Umbilical cord (tissue), 2 donors: ENCODE data around the gene TSPEAR. TPM values are rescaled to one million over a fixed set of nuclear protein-coding genes. Genes with fewer than 3 reads are reported as not detected.
"Not testable (repeated sequence)": the region's sequence is repeated elsewhere in the genome, so short reads cannot be mapped to it uniquely, and the experiment has no call there.

Experiments
- DNase-seq: peaks from one replicate; pipeline ENCODE4 v3.0.0-alpha.2; 2015; ENCODE audit warnings: low spot score
- total RNA-seq: library from RNA; depleted of rRNA; stranded (reverse); fragments of >200 nt; gene quantifications from one replicate; pipeline ENCODE4 v1.2.3, GENCODE V29; 2014; ENCODE audit warnings: low replicate concordance; ENCODE audit not compliant: insufficient read depth

TSPEAR gene
- total RNA-seq, 1 donor from 2014 or later = not detected

DNA sequence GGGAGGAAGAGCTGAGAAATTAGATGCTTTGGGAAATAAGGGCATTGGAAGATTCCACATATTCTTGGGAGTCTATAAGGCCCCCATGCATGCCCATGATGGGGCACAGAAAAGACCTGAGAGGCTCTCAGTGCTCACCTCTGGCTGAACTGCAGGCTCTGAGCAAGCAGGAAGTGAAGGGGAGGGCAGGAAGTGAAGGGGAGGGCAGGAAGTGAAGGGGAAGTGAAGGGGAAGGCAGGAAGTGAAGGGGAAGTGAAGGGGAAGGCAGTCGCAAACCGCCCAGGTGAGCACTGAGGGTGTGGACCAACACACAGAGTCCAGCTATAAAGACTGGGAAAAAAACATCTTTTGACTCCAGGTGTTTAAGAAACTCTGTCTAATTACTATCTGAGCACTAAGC, 80.9 kb downstream of the TSPEAR start:
- no peak for DNase-seq

DNA sequence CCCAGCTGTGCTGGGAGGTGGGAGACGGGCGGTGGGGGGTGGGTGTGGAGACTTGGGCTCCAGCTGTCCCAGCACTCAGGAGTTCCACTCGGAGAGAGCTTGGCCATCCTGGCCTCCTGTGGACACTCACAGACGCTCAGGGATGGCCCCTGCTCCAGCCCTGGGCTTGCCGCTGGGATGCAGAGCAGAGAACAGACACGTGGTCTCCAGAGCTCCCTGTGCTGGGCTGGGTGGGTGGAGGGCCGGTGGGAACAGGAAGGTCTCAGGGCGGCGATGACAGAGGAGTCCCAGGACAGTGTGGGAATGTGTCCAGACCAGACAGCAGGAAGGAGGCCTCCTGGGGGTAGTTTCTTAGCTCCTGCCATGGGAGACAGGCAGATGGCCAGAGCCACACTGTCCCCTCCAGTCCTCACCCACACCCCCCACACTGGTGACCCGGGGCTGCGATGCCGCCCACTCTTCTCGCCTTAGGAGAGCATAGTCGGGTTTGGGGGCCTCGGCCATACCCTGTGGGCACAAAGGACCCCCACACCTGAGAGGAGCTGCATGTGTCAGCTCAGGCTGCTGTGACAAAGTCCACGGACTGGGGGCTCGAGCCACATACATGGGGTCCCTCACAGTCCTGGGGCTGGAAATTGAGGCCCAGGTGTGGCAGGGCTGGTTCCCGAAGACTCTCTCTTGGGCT, 82.5 kb downstream of the TSPEAR start:
- no peak for DNase-seq

DNA sequence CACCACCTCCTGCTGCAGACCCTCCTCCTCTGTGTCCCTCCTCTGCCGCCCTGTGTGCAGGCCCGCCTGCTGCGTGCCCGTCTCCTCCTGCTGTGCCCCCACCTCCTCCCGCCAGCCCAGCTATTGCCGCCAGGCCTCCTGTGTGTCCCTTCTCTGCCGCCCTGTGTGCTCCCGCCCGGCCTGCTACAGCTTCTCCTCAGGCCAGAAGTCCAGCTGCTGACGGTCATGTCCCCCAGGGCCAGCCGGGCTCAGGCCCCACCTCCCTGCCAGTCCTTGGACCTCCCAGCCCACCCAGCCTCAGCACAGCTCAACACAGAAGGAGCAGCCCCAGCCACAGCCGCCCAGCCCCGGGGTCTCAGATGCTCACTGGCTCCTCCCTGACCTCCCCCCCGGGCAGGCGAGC, 83.5 kb downstream of the TSPEAR start:
- DNase-seq = not testable (repeated sequence)

DNA sequence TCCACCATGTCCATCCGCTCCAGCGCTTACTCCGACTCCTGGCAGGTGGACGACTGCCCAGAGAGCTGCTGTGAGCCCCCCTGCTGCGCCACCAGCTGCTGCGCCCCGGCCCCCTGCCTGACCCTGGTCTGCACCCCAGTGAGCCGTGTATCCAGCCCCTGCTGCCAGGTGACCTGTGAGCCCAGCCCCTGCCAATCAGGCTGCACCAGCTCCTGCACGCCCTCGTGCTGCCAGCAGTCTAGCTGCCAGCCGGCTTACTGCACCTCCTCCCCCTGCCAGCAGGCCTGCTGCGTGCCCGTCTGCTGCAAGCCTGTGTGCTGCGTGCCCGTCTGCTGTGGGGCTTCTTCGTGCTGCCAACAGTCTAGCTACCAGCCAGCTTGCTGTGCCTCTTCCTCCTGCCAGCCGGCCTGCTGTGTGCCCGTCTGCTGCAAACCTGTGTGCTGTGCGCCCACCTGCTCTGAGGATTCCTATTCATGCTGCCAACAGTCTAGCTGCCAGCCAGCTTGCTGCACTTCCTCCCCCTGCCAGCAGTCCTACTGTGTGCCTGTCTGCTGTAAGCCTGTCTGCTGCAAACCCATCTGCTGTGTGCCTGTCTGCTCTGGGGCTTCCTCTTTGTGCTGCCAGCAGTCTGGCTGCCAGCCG, 84.1 kb downstream of the TSPEAR start:
- not testable (repeated sequence) for DNase-seq

DNA sequence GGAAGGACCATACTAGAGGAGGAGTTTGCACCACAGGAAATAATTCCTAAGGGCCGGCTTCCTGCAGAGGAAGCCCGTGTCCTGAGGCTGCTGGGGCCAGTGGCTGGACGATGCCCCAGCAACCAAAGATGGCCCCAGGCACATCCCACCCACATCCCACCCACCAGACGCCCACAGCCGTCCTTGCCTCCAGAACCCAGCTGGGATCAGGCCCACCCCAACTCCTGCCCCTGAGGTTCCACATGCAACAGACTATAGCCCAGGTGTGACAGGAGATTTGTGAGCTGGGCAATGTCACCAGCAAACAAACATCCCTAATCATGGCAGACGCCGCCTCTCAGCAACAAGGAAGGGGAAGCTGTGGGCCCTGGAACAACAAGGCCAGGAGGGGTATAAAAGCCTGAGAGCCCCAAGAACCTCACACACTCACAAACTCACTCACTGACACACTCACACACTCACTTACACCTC, 84.7 kb downstream of the TSPEAR start, which contains the start of gene KRTAP10-9:
TSS of gene KRTAP10-9 (plus strand) at position 421 of the 471 bp plus-strand sequence. CDS start 79 bp downstream, outside the sequence.
- no peak for DNase-seq

DNA sequence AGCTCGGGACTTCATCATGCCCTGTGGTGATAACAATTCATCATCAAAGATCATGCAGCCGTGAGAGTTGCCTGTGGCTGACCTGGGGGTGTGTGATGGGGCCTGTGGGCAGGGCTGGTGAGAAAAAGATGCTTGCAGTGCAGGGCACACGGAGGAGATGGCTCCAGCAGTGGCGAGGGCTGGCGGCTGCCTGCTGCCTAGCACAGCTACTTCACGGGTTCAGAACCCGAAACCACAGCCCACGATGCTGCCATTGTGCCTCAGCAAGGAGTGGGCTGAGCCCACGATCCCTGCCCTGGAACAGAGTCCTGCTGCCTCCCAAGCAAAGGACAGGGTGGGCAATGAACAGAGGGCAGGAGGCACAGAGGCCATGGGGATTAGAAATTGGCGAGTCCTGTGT, 85.1 kb downstream of the TSPEAR start:
- DNase-seq = no peak

DNA sequence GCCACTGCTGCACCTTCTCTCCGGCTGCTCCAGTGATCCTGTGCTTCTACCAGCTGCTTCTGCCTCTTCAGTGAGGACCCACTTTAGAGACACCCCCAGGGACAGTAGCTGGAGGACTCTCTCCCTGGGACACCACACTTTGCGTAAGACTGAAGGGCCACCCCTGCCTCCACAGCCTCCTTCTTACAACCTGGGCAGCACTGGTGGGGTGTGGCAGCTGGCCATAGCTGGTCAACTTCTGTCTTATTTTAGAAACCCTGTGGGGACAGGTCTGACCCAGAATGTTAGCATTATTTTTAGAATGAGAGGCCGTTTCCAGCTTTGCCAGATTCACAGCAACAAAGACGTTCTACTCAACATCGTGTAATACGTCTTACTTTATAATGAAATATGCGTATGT, 85.6 kb downstream of the TSPEAR start:
- DNase-seq = no peak

DNA sequence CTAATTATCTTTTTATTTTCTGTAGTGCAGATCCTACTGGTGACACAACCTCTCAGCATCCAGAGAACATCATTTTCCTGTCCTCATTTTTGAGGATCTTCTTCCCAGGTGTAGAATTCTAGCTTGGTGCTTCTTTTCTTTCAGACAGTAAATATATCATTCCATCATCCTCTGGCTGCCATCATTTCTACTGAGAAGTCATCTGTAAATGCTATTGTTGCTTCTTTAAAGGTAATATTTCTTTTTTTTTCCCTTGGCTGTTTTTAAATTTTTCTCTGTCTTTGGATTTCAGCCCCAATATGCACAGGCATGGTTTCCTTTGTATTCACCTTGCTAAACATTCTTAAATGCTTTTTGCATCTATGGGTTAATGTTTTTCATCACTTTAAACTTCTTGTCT, 87.8 kb downstream of the TSPEAR start:
- no peak for DNase-seq

DNA sequence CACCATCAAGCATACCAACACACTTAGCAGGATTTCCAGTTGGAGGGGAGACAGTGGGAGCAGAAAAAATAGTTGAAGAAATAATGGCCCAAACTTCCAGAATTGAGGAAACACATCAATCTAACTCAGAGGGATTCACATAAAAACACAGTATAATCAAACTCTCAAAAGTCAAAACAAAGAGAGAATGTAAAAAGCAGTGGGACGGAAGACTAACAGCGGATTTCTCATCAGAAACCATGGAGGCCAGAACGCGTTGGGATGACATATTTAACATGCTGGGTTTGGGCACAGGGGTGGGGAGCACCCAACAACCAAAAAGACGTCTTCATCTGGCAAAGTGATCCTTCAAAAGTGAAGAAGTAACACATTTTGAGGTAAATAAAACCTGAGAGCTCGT, 91.5 kb downstream of the TSPEAR start:
- DNase-seq = no peak

DNA sequence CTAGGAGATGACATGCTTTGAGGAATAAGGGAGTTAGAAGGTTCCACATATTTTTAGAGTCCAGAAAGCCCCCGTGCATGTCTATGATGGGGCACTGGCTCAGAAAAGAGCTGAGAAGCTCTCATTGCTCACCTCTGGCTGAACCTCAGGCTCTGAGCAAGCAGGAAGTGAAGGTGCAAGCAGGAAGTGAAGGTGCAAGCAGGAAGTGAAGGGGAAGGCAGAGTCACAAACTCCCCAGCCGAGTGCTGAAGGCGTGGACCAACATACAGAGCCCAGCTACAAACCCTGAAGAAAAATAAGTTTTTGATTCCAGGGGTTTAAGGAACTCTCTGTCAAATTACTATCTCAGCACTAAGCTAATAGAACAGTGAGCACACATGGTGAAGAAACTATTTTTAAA, 92.5 kb downstream of the TSPEAR start:
- no peak for DNase-seq

DNA sequence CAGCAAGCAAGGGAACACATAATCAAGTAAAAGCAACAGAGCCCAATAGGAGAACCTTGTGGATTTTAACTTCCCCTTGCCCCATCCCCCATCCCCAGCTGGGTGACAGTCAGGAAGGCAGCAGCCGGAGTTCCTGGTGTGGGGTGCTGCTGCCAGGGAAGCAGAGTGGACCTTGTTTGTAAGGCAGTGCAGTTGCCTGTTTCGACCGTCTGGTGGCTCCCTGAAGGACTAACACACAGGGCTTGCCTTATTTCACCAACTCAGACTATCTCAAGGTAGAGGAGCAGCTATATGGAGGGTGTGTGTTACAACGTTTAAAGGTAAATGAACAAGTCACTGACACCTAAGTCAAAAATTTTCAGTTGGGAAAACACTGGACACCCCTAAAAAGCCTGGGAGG, 92.9 kb downstream of the TSPEAR start:
- DNase-seq = no peak

DNA sequence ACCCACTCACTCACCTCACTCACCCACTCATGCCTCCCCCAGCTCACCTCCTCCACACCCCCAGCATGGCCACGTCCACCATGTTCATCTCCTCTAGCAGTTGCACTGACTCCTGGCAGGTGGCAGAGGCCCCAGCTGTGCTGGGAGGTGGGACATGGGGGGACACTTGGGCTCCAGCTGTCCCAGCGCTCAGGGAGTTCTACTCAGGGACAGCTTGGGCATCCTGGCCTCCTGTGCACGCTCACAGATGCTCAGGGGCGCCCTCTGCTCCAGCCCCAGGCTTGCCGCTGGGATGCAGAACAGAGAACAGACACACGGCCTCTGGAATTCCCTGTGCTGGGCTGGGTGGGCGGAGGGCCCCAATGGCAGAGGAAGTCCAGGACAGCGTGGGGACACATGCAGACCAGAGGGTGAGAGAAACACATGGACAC, 94.3 kb downstream of the TSPEAR start:
- no peak for DNase-seq

DNA sequence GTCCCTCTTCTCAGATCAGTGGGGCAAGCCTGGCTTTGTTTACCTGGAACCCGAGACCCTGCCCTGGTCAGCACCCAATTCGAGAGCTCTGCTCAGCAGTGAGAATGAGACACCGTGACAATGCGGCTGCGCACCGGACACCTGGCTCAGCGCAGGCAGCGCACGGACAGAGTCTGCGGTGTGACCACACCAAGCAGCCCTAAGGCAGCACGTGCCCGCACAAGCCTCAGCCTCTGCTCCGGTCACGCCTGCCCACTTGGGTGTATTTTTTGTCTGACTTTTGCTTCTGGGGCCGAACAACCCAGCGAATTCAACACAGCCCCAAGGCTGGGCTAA, 94.8 kb downstream of the TSPEAR start:
- DNase-seq = no peak

DNA sequence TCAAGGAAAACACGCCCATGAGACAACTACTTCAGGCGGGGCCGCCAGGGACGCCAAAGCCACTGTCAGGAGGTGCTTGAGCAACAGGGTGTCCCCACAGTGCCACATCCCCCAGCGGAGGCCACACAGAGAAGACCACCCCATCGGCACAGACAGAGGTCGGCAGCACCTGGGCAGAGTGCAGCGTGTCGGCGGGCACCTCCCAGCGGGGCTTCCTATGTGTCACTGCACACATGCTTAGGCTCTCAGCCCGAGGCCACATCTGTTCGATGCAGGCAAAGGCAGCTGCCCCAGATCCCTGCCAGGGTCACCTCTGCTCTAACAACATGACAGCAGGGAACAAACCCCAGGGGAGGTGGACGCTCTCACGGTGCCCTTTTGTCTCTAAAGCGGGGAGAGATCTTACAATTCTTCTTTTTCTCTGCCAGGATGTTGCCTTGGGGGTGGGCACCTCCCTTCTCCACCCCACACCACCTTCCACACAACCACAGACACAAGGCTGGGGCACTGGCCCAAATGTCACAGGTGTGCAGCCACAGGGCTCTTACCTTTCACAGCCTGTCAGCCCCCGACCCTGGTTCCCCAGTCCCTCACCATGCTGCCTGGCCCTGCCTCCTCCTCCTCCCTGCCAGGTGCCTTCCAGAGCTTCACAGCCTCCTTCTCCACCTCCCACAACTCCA, 95.3 kb downstream of the TSPEAR start:
- DNase-seq = no peak

DNA sequence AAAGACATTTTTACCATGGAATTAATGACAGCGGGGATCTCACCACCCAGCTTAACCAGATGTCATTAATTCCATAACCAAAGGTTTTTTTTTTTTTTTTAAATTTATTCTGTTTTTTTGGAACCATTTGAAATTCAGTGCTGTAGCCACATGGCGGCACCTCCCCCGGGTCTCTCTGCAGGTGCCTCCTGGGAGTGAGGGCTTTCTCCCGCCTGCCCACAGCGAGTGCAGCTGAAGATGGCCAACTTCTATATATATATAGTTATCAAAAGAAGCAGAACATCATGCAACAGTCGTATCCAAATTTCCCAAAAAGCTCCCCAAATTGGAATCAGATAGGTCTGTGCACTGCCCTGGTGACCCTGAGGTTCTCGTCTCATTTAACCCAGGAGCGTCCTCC, 95.9 kb downstream of the TSPEAR start:
- no peak for DNase-seq

DNA sequence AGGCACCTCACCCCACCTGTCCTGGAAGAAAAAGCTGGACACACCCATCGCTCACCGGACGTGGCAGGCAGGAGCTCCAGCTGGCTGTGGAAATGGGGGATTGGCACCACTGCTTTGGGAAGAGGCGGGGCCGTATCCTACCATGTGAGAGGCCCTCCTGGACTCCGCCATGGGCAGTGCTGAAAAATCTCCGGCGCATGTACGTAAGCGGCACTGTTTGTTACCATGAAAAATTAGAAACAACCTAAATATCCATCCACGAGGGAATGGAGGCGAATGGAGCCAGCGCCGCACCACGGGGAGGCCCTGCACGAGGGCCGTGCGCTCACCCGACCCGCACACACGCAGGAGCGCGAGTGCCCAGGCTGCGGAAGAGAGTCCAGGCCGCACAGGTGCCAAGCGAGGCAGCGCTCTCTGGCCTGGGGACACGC, 96.4 kb downstream of the TSPEAR start:
- no peak for DNase-seq

DNA sequence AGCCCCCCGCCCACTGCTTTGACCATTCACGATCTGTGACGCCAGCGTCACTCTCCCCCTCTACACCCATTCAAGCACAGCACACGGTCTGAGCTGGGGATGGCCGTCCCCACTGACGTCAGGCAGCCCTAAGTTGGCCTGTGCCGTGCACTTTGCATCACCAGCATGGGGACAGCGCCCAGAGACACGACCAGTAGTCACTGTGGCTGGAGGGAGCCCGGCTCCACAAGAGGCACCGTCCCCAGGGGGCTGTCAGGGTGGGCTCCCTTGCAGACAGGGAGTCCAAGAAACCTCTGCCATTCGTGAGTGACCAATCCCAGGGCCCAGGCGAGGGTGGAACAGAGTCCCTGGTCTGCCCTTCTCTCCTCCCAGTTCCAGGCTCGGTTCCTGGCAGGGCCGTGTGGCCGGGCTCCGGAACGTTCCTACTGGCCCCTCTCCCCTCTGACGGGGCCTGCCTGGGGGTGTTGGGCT, 97.2 kb downstream of the TSPEAR start:
- DNase-seq = no peak

DNA sequence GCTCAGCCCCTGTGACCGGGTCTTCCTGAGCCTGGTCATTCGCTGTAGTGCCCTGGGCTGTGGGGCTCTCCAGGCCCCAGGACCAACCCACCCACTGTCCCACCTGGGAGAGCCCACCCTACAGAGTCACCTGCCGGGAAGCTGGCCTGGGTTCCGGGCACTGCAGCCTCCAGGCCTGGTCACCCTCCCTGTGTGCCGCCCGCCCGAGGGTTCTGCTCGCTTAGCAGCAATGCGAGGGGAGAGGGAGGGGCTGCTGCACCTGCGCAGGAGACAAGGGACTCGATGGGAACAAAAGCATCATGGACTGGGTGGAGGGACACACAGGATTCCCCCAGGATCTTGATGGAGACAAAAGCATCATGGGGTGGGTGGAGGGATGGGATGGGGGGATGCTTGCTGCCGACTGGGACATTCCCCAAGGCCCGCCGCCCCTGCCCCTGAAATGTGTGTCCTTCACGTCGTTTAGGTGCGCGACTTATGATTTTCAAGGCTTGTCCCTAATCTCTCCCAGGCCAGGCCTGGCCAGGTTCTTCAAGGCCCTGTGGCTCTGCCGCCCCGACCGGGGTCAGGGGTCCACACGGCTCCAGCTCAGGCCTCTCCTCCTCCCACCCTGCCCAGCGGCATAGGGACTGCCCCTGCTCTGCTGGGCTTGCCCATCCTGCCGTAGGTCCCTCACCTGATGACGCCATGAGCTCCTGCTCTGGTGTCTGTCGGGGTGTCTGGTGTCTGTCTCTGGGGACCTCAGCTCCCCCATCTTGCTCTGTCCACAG, 97.8 kb downstream of the TSPEAR start:
- no peak for DNase-seq

DNA sequence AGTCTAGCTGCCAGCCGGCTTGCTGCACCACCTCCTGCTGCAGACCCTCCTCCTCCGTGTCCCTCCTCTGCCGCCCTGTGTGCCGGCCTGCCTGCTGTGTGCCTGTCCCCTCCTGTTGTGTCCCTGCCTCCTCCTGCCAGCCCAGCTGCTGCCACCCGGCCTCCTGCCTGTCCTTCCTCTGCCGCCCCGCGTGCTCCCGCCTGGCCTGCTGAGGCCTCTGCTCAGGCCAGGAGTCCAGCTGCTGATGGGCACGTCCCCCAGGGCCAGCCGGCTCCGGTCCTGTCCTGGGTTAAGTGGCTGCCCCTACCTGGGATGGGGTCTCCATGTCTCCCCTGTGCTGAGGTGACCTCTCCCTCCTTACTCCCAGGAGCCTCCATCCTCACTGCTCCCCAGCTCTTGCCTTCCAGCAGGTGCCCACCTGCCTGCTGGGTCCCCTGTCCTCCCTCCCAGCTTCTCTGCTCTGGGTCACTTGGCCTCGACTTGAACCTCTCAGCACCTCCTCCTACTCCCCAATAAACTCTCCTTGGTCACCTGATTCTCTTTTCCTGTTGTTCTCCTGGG, 98.6 kb downstream of the TSPEAR start:
- no peak for DNase-seq

DNA sequence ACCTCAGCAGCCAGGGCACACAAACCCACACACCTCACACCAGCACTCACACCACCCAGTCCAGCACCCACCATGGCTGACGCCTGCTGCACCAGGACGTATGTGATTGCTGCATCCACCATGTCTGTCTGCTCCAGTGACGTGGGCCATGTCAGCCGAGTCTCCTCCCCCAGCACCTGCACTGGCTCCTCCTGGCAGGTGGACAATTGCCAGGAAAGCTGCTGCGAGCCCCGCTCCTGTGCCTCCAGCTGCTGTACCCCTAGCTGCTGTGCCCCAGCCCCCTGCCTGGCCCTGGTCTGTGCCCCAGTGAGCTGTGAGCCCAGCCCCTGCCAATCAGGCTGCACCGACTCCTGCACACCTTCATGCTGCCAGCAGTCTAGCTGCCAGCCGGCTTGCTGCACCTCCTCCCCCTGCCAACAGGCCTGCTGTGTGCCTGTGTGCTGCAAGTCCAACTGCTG, 99.3 kb downstream of the TSPEAR start, which contains the start of gene KRTAP10-8:
TSS of gene KRTAP10-8 (plus strand) at position 51 of the 458 bp plus-strand sequence. CDS start at position 73, 22 bp downstream.
- DNase-seq = no peak

DNA sequence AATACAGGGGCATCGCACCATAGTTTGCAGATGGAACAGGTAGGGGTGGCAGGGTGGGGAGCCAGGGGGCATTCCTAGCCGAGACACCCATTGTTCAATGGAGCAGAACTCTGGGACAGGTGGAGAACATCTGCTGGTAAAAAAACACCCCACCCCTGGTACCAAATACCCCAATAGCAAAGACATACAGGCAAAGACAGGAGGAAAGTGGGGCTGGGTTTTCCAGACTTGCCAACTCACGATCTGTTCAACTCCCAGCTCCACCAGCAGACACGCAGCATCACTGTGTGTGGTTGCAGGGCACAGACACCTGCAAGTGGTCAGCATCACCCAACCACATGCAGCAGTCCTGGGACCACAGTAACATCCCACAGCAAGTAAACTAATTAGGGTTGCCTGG, 99.8 kb downstream of the TSPEAR start:
- DNase-seq = no peak
